IPS-18a (cell line): ENCODE data around the gene SNAP47.

Experiments used
- H3K27ac ChIP-seq: one replicate; pipeline ENCODE4 v1.5.1; 2013; ENCODE audit warnings: low read length
- H3K27me3 ChIP-seq: one replicate; pipeline ENCODE4 v1.6.1; 2013; ENCODE audit warnings: mild to moderate bottlenecking, low read length; ENCODE audit not compliant: control insufficient read depth, insufficient read depth
- H3K36me3 ChIP-seq: one replicate; pipeline ENCODE4 v1.6.1; 2013; ENCODE audit warnings: low read depth, low read length; ENCODE audit not compliant: control insufficient read depth
- H3K4me1 ChIP-seq: one replicate; pipeline ENCODE4 v1.6.1; 2013; ENCODE audit warnings: low read depth, low read length; ENCODE audit not compliant: control insufficient read depth
- H3K4me3 ChIP-seq: one replicate; pipeline ENCODE4 v1.5.1; 2013; ENCODE audit warnings: low read length
- H3K9ac ChIP-seq: one replicate; pipeline ENCODE4 v1.6.1; 2013; ENCODE audit warnings: mild to moderate bottlenecking, low read length, moderate library complexity
- H3K9me3 ChIP-seq: one replicate; pipeline ENCODE4 v1.6.1; 2013; ENCODE audit warnings: low read depth, low read length; ENCODE audit not compliant: control insufficient read depth

The SNAP47 gene

GRCh38 chr1:227733751-227734545 lies 1.3 kb upstream of the SNAP47 start:
- no peak overlapping the region for H3K27ac ChIP-seq
- no peaks in the 10 kb centered on the region for H3K9me3 ChIP-seq
- H3K4me3 ChIP-seq, result peak overlapping the region; percentile 89
- H3K27me3 ChIP-seq, result no peaks in the 10 kb centered on the region
- H3K9ac ChIP-seq, result peak overlapping the region; percentile 75
- peaks cover 6% of the 10 kb centered on the region for H3K4me1 ChIP-seq
- peaks cover 16% of the 10 kb centered on the region for H3K36me3 ChIP-seq

DNA sequence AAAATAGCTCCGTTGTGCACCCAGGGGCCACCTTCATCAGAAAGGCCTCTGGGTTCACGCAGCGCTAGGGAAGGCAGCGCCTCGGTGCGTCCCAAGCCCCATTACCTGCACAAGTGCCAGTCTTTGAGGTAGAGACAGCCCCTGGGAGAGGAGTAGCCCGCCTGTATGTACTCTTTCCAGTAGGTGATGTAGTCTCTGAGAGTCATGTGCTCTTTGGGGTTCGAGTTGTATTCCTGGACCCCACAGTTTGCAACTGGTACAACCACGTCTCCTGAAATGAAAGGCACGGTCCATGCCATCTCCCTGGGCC lies 734 bp upstream of the SNAP47 start:
- H3K4me3 ChIP-seq, result peak overlapping the region; percentile 89
- H3K4me1 ChIP-seq, result peaks cover 6% of the 10 kb centered on the region
- peaks cover 16% of the 10 kb centered on the region for H3K36me3 ChIP-seq
- no peaks in the 10 kb centered on the region for H3K27me3 ChIP-seq
- peak overlapping the region; percentile 75 for H3K9ac ChIP-seq
- H3K9me3 ChIP-seq, result no peaks in the 10 kb centered on the region
- no peak overlapping the region for H3K27ac ChIP-seq

- no peak overlapping the region for H3K27ac ChIP-seq
- peak overlapping the region; percentile 89 for H3K4me3 ChIP-seq
- H3K9ac ChIP-seq, result peak overlapping the region; percentile 75
- peaks cover 16% of the 10 kb centered on the region for H3K36me3 ChIP-seq
- H3K4me1 ChIP-seq, result no peaks in the 10 kb centered on the region
- H3K27me3 ChIP-seq, result no peaks in the 10 kb centered on the region
- no peaks in the 10 kb centered on the region for H3K9me3 ChIP-seq
Measured at GRCh38 chr1:227735539-227736285, 477 bp downstream of the SNAP47 start.

DNA sequence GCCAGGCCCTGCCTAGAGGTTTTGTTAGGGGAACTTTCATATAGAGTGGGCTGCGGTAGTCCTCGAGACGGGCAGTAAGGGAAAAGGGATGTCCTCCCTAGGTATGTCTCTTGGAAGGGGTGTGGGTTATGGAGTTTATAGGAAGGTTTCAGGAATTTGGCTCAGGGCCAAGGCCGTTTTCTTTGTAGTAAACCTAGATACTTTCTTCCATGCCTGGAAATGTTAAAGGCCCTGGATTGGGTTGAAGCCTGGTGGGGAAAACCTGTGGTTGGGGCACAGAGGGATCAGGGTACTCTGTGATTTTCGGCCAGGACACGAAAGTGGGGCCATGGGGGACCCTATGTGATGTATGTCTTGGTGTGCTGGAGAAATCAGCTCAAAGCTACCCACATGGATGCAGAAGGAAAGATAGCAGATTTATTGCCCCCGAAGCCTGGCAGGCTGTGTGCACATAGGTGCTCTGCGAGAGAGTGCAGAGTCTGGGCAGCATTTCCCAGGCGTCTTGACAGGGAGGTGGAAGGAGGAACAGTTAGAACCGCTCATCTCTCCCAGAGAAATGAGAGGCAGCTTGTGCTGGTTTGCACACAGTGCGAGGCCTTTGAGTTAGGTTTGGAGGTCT lies 1.7 kb downstream of the SNAP47 start:
- no peak overlapping the region for H3K27ac ChIP-seq
- H3K9me3 ChIP-seq, result no peaks in the 10 kb centered on the region
- H3K27me3 ChIP-seq, result no peaks in the 10 kb centered on the region
- H3K4me1 ChIP-seq, result no peaks in the 10 kb centered on the region
- no peak overlapping the region for H3K4me3 ChIP-seq
- H3K9ac ChIP-seq, result no peak overlapping the region
- peaks cover 10% of the 10 kb centered on the region for H3K36me3 ChIP-seq

DNA sequence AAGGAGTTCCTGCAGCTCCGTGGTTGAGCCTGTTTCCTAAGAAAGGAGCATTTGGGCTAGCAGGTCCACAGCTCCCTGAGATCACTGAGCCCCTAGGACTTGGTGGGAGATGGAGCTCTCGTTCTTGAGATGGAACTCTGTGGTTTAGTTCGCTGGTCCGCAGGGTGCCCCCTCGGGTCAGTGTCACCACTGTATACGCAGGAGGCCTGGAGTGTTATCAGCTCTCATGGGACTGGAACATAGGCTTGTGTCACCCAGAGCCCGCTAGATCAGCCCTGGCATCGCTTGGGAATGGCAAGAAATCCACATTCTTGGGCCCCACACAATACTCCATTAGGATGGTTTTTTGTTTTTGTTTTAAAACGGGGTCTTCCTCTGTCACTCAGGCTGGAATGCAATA lies 3.6 kb downstream of the SNAP47 start:
- Histone ChIP-seq H3K9me3 (no peaks in the 10 kb centered on the region), H3K27me3 (no peaks in the 10 kb centered on the region), H3K36me3 (no peaks in the 10 kb centered on the region), H3K4me1 (no peaks in the 10 kb centered on the region), H3K27ac (no peak overlapping the region), H3K4me3 (no peak overlapping the region), H3K9ac (no peak overlapping the region)

DNA sequence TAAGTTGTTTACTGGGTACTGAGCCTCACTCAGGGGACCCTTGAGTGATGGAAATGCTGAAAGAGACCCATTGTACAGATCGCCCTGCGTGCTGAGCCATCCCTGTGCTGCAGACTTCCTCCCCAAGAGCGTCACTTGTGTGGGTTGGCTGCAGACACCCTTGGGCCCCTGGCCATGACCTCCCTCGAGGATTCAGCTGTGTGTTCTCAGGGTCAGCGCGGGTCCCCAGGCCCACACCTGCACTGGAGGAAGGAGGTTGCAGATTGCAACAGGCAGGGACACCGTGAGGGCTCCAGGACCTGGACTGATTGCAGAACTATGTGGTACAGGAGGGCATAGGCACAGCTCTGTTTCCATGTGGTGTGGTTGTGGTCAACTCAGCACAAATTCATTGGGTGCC lies 4.4 kb downstream of the SNAP47 start:
- Histone ChIP-seq H3K27ac (no peak overlapping the region), H3K4me3 (no peak overlapping the region), H3K4me1 (no peaks in the 10 kb centered on the region), H3K27me3 (no peaks in the 10 kb centered on the region), H3K36me3 (no peaks in the 10 kb centered on the region), H3K9me3 (no peaks in the 10 kb centered on the region), H3K9ac (no peak overlapping the region)

- Histone ChIP-seq H3K4me1 (no peaks in the 10 kb centered on the region), H3K9ac (no peak overlapping the region)
Measured at GRCh38 chr1:227740401-227740960, 5.2 kb downstream of the SNAP47 start.

DNA sequence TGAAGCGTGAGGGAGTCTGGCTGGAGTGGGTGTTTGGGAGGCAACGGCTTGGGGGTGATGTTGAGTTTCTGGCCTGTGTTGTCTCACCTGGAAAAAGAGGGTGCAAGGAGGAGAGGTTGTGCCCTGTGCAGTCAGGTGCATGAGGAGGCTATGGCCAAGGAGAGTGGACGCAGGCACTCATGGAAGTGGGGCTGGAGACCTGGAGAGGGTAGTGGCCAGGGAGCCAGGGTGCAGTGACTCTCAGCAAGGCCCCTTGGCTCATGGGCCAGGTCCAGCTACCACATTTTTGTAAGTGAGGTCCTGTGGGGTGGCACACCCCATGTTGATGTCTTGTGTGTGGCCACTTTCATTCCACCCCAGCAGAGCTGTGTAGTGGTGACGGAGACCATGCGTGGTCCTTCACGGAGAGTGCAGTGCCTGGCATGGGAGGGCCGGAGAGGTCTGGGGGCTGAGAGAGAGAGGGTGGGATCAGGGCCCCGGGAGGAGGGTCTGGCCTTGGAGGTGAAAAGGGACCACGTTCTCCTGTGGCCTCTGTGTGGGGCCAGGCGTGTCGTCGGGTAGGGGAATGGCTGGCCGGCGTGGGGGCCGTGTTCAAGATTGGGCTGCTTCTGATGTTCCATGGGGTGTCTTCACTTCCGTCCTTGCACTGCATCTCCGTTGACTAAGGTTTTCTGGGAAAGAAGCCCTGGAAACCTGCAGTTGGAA lies 6.1 kb downstream of the SNAP47 start:
- no peak overlapping the region for H3K4me3 ChIP-seq
- no peaks in the 10 kb centered on the region for H3K4me1 ChIP-seq
- no peak overlapping the region for H3K27ac ChIP-seq

More at GRCh38 chr1:227740401-227740960, 5.2 kb downstream of the SNAP47 start:
- H3K9me3 ChIP-seq, result no peaks in the 10 kb centered on the region
- H3K27ac ChIP-seq, result no peak overlapping the region
- H3K4me3 ChIP-seq, result no peak overlapping the region
- H3K27me3 ChIP-seq, result no peaks in the 10 kb centered on the region
- H3K36me3 ChIP-seq, result no peaks in the 10 kb centered on the region

DNA sequence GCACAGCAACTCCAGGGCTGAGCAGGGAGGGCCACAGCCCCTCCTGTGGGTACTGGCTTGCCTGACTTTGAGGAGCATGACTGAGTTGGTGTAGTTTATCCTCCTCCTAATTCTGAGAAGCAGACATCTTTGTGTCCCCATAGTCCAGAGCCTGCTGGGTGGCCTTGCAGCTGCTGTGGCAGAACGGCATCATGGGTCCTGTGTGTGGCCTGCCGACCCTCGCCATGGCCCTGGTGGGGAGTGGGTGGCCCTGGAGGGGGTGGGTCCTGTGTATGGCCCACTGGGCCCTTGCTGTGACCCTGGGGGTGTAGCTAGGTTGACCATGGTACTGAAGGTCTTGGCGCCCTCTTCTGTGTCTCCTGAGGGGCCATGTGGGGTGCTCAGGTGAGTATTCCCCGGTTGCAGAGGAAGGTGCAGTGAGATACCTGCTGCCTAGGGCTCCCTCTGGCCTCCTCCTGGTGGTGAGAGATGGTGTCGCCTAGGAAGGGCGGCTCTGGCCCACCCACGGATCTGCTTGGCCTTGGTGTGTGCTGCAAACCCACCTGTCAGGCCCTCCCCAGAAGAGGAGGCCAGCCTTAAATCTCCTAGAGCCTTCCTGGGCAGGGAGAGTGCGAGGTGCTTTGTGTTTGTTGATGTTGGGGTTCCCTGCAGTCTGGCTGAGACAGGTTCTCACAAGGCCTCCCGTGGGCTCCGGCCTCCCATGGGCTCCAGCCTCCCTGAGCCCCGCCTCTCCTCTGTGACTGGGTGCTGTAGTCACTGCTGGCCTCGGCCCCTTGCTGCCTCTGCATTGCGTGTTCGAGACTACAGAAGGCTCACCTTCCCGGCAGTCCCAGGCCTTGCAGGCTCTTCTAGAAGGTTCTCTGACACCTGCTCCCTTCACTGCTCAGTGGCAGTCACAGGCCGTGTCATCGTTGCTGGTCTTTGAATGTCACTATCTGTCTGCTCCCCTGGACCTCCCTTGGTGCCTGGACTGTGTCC lies 7.8 kb downstream of the SNAP47 start:
- no peak overlapping the region for H3K27ac ChIP-seq
- peaks cover 5% of the 10 kb centered on the region for H3K36me3 ChIP-seq
- H3K4me3 ChIP-seq, result no peak overlapping the region
- H3K27me3 ChIP-seq, result no peaks in the 10 kb centered on the region
- no peak overlapping the region for H3K9ac ChIP-seq
- no peaks in the 10 kb centered on the region for H3K4me1 ChIP-seq
- H3K9me3 ChIP-seq, result no peaks in the 10 kb centered on the region

More for the DNA sequence above, 6.1 kb downstream of the SNAP47 start:
- Histone ChIP-seq H3K9me3 (no peaks in the 10 kb centered on the region), H3K9ac (no peak overlapping the region), H3K36me3 (no peaks in the 10 kb centered on the region), H3K27me3 (no peaks in the 10 kb centered on the region)

GRCh38 chr1:227744668-227745067 lies 9.4 kb downstream of the SNAP47 start:
- H3K9ac ChIP-seq, result no peak overlapping the region
- no peaks in the 10 kb centered on the region for H3K27me3 ChIP-seq
- H3K9me3 ChIP-seq, result no peaks in the 10 kb centered on the region

More at GRCh38 chr1:227744668-227745067, 9.4 kb downstream of the SNAP47 start:
- H3K4me1 ChIP-seq, result no peaks in the 10 kb centered on the region
- peaks cover 11% of the 10 kb centered on the region for H3K36me3 ChIP-seq
- no peak overlapping the region for H3K4me3 ChIP-seq
- H3K27ac ChIP-seq, result no peak overlapping the region
